RWPE2 (cell line): ENCODE measurements around the gene DGKQ.

ENCODE experiments used
- ATAC-seq: fragments of 200-7000 bp; cut with Tn5 transposase; 3 replicates; pipeline ENCODE4 v1.9.1; 2021; ENCODE audit warnings: low read depth
- DNase-seq: peaks from one replicate; pipeline ENCODE4 v3.0.0-alpha.2; 2020; ENCODE audit warnings: low spot score
- H3K27ac ChIP-seq: fragments of 450-650 bp; 2 replicates; pipeline ENCODE4 v1.5.1; 2017; ENCODE audit warnings: mild to moderate bottlenecking; ENCODE audit not compliant: poor library complexity, severe bottlenecking
- H3K27me3 ChIP-seq: fragments of 250-450 bp; sonication (Bioruptor Pico); 2 replicates; pipeline ENCODE4 v1.5.1; 2021; ENCODE audit warnings: mild to moderate bottlenecking, moderate library complexity; ENCODE audit not compliant: insufficient read depth, poor library complexity, severe bottlenecking
- H3K36me3 ChIP-seq: fragments of 250-450 bp; sonication (Bioruptor Pico); 2 replicates; pipeline ENCODE4 v1.5.1; 2020; ENCODE audit warnings: low read depth, mild to moderate bottlenecking, moderate library complexity
- H3K4me1 ChIP-seq: fragments of 250-450 bp; sonication (Bioruptor Pico); 2 replicates; pipeline ENCODE4 v1.5.1; 2021; ENCODE audit warnings: mild to moderate bottlenecking, moderate library complexity; ENCODE audit not compliant: insufficient read depth, poor library complexity, severe bottlenecking
- H3K4me3 ChIP-seq: fragments of 250-450 bp; sonication (Bioruptor Pico); 2 replicates; pipeline ENCODE4 v1.5.1; 2021; ENCODE audit warnings: mild to moderate bottlenecking, moderate library complexity; ENCODE audit not compliant: severe bottlenecking
- H3K9me3 ChIP-seq: fragments of 250-450 bp; sonication (Bioruptor Pico); 2 replicates; pipeline ENCODE4 v1.5.1; 2021; ENCODE audit warnings: mild to moderate bottlenecking, moderate library complexity; ENCODE audit not compliant: severe bottlenecking
- TF ChIP-seq, protein P1 (sequence below): fragments of 450-650 bp; IDR thresholded peaks from one replicate; pipeline ENCODE4 v1.5.1; 2017; ENCODE audit warnings: mild to moderate bottlenecking, moderate library complexity; ENCODE audit not compliant: poor library complexity, severe bottlenecking

Gene DGKQ

DNA sequence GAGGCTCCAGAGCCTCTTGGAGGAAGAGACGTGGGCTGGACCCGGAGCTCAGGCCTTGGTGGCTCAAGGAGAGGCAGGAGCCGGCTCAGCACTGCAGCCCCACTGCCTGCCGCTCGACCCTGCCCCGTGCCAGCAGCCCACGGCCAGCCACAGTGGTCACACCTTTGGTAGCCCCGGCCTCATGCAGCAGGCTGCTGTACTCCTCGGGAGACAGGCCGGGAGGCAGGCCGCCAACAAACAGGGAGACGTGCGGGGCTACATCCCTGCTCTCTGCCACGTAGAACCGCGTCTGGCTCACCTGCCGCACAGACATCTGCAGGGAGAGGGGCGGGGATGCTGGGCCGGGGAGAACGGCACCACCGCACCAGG lies 7.6 kb downstream of the DGKQ start:
- peaks cover 7% of the 10 kb centered on the region; the same call in 1 of the 2 replicates for H3K36me3 ChIP-seq
- DNase-seq (no peak), ATAC-seq (no peak)
- H3K27me3 ChIP-seq: no peaks in the 10 kb centered on the region
- H3K4me1 ChIP-seq: no peaks in the 10 kb centered on the region
- no peak overlapping the region for H3K4me3 ChIP-seq
- TF ChIP-seq, protein P1, sequence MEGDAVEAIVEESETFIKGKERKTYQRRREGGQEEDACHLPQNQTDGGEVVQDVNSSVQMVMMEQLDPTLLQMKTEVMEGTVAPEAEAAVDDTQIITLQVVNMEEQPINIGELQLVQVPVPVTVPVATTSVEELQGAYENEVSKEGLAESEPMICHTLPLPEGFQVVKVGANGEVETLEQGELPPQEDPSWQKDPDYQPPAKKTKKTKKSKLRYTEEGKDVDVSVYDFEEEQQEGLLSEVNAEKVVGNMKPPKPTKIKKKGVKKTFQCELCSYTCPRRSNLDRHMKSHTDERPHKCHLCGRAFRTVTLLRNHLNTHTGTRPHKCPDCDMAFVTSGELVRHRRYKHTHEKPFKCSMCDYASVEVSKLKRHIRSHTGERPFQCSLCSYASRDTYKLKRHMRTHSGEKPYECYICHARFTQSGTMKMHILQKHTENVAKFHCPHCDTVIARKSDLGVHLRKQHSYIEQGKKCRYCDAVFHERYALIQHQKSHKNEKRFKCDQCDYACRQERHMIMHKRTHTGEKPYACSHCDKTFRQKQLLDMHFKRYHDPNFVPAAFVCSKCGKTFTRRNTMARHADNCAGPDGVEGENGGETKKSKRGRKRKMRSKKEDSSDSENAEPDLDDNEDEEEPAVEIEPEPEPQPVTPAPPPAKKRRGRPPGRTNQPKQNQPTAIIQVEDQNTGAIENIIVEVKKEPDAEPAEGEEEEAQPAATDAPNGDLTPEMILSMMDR: no peak
- no peak overlapping the region for H3K27ac ChIP-seq
- no peaks in the 10 kb centered on the region for H3K9me3 ChIP-seq

DNA sequence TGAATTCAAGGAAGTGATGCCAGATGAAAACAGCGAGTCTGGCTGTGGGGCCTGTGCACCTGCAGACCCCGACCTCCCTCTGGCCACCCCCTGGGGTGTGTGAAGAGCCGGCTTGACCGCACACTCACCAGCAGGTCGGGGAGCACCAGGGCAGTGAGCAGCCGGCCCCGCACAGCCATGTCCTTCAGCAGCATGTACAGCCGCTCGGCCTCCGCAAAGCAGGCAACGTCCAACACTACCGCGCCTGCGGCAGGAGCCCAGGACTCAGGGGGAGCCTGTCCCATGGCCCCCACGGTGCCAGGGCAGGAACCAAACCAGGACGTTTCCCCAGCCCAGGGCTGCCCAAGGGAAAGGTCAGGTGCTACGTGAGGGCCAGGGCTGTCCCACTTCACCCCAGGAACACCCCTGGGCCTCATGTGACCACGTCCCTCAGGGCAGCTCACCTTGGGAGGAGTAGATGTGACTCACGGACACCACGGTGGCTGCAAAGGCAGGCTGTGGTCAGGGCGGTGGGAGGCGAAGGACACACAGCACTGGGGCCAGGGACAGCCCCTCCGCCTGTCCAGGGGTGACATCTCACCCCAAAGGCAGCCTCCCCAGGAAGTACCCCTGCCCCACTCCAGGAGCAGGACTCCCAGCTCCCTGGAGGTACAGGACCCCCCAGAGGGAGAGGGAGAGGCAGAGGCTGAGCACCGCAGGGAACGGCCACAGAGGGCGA lies 8.2 kb downstream of the DGKQ start:
- DNase-seq: no peak
- ATAC-seq: no peak
- TF ChIP-seq, protein P1: no peak
- Histone ChIP-seq H3K9me3 (no peaks in the 10 kb centered on the region), H3K36me3 (peaks cover 7% of the 10 kb centered on the region; the same call in 1 of the 2 replicates), H3K27ac (no peak overlapping the region), H3K4me3 (no peak overlapping the region), H3K4me1 (no peaks in the 10 kb centered on the region), H3K27me3 (no peaks in the 10 kb centered on the region)

DNA sequence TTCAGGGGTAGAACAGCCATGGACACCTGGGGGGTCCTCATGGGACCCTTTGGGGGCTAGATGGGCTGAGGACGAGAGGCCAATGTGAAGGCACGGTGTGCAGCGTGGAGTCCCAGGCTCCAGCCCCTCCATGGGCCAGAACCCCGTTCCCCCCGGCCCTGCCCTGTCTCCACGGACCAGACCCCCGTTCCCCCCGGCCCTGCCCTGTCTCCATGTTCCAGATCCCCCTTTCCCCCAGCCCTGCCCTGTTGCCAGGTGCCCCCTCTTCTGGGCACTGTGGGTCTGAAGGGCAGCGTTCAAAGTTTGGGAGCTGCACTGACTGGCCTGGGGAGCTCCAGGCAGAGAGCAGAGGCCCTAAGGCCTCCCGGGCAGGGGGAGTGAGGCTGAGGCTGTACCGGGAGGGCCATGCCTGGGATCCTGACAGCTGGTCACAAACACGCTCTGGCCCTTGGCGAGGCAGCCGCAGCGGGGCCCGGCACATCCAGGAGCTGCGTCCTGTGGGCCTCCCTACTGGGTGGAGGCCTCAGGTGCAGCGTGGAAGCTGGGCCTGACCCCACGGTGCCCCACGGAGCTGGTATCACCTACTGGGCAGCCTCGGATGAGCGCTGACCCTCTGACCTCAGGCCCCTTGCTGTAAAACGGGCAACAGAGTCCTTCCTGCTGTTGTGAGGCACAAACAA lies 8.9 kb downstream of the DGKQ start:
- H3K4me3 ChIP-seq: no peak overlapping the region
- ATAC-seq (no peak), DNase-seq (no peak)
- no peaks in the 10 kb centered on the region for H3K9me3 ChIP-seq
- peaks cover 7% of the 10 kb centered on the region; the same call in 1 of the 2 replicates for H3K36me3 ChIP-seq
- H3K27ac ChIP-seq: no peak overlapping the region
- TF ChIP-seq, protein P1: no peak
- no peaks in the 10 kb centered on the region for H3K27me3 ChIP-seq
- no peaks in the 10 kb centered on the region for H3K4me1 ChIP-seq

DNA sequence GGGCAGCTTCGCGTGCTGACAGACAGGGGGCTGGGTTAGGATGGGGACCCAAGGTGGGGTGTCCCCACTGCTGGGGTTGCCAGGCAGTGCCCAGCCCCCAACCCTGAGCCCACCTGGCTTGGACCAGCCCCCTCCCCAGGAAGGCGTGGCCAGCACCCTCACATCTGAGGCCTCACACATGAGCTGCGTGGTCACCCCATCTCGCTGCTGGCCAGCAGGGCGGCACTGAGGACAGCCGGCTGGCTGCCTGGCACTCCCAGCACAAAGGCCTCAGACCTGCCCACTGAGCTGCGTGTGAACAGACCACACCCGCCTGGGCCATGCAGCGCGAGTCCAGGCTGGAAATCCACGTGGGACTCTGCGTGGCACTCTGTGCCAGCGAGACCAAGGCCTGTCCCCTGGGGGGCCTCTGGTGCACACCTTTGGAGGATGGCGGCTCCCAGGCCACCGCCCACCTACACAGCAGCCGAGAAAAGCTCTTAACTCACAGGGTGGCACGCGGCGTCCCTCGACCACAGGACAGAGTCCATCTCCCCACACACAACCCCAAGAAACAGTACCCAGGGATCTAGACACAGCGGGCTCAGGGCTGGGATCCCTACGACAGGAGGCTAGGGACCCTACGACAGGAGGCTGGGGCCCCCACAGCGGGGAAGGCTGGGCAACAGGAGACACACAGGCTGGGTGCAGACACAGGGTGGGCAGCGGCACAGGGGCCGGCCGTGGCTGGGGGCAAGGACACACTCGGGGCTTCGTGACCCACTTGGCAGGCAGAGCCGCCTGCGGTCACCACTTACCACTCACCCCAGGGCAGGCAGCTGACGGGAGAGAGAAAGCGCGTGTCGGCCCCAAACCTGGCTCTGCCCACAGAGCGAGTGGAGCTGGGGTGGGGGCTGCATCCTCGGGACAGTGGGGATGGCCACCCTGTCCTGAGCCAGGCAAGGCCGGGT lies 9.8 kb downstream of the DGKQ start:
- peaks cover 7% of the 10 kb centered on the region; the same call in 1 of the 2 replicates for H3K36me3 ChIP-seq
- TF ChIP-seq, protein P1: no peak
- DNase-seq (peak; percentile 56), ATAC-seq (no peak)
- no peaks in the 10 kb centered on the region for H3K4me1 ChIP-seq
- H3K27me3 ChIP-seq: no peaks in the 10 kb centered on the region
- no peak overlapping the region for H3K27ac ChIP-seq
- H3K4me3 ChIP-seq: no peak overlapping the region
- no peaks in the 10 kb centered on the region for H3K9me3 ChIP-seq
